HK-2 (cell line): ENCODE results near the gene METRN.
A peak's percentile ranks its signal among the peaks of the same experiment; 100 is the strongest.
"Not testable (repeated sequence)": the region's sequence is repeated elsewhere in the genome, so short reads cannot be mapped to it uniquely, and the experiment has no call there.

ENCODE experiments used
- DNase-seq: peaks from one replicate; pipeline ENCODE4 v3.0.0-alpha.2; 2018; ENCODE audit not compliant: unreplicated experiment

METRN gene

GRCh38 chr16:734981-735881, 20.3 kb downstream of the METRN start:
- no peak for DNase-seq

GRCh38 chr16:735982-736453, 21.1 kb downstream of the METRN start:
- DNase-seq, result no peak

DNA sequence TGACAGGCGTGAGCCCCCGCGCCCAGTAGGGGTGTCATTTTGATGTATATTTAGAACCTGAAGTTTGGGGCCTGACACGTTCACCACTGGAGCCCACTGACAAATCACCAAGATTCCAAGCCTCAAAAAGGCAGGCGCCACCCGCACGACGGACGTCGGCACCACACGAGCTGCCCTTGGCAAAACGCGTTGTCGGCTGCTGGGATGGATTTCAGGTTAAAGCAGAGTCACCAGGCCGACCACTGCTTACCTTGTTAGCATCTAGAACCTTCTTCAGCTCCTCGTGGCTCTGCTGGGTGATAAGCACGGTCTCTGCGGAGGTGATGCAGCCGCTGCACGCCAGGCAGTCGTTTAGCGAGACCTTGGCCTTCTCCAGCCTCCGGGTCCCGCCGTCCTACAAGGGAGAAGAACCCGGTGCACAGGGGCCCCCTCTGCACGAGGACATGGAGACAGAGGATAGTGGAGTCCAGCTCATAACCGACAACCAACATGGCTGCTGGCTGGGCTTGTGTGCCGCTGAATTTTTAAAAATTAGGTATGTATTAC, 22.1 kb downstream of the METRN start:
- no peak for DNase-seq

- DNase-seq, result no peak
Observed at GRCh38 chr16:739560-740458, 24.9 kb downstream of the METRN start.

DNA sequence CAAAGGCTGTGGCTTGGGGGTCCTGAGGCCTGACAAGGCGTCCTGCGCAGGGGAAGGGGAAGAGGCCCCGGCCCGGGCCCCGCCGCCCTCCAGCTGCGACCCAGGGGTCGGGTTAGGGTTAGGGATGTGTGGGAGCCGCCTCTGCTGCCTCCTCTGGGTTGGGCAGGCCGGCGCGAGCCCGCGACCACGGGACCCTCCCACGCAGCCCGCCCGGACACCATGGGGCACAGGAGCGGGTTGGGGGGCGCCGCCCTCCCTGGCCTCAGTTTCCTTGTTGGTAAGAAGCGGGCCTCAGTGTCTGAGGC, 25.5 kb downstream of the METRN start:
- DNase-seq, result no peak

GRCh38 chr16:740764-741505, 26.0 kb downstream of the METRN start, which contains the start of gene CIAO3:
TSS of gene CIAO3 (minus strand) at chr16:740997. CDS start at chr16:740985, 12 bp downstream.
- DNase-seq, result peak; percentile 87

DNA sequence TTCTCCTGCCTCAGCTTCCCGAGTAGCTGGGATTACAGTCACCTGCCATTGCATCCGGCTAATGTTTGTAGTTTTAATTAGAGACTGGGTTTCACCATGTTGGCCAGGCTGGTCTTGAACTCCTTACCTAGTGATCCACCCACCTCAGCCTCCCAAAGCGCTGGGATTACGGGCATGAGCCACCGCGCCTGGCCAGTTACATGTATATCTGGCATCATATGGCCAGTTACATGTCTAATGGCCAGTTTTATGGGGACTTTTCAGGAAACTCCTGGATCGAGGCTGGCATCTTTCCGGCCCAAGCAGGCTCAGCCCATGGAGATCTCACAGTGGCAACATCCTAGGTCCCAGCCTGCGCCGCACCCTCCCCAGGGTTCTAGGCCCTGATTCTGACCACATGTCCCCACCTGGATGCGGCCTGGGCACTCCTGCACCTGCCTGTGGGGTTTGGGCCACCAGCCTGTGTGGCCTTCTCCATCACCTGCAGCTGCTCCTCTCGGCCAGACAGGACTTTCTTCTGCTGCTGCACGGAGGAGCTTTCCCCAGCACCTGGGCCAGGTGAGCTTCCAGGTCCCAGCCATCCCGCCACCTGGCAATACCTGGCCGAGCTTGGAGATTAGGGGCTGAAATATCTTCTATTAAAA, 27.2 kb downstream of the METRN start:
- DNase-seq, result no peak

- not testable (repeated sequence) for DNase-seq
Observed at GRCh38 chr16:742894-743293, 28.0 kb downstream of the METRN start.

DNA sequence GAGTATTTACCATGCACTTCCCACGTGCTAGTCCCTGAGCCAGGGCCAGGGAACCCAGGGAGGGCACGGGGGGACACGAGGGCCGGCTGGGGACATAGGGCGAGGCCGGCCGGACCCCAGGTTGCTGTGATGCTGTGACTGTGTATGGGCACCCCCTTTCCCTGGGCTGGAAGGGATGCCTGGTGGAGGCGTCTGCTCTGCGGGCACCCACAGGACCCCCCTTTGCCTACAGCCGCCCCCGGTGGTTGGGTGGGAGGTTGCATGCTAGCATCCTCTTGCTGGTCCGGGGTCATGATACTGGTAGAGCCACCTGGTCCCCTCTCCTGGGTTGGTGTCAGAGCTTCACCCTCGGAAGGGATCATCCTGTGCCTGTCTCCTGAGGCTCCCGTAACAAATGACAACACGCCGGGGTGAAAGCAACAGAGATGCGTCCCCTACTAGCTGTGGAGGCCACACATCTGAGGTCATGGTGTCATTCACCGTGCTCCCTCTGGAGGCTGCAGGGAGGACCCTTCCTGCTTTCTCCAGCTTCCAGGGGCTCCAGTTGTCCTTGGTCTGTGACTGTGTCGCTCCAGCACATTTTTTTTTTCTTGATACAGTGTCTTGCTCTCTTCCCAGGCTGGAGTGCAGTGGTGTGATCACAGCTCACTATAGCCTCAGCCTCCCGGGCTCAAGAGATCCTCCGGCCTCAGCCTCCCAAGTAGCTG, 29.0 kb downstream of the METRN start:
- DNase-seq, result no peak

DNA sequence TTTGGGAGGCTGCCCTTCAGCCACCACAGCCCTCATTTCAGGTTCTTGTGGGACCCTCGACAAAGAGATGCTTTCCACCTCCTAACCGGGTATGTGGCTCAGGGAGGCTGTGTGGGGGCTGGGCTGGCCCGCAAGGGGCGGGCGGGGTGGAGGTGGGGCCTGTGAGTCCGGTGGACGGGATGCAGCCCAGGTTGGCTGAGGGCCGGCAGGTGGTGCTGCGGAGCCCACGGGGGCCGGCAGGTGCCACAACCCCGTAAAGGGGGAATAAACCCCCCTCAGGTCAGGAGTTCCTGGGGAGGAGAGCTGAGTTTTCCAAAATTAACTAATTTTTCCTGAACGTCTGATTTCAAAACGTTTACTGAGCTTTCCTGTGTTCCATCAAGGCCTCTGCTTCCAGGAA, 30.8 kb downstream of the METRN start:
- DNase-seq, result no peak

DNA sequence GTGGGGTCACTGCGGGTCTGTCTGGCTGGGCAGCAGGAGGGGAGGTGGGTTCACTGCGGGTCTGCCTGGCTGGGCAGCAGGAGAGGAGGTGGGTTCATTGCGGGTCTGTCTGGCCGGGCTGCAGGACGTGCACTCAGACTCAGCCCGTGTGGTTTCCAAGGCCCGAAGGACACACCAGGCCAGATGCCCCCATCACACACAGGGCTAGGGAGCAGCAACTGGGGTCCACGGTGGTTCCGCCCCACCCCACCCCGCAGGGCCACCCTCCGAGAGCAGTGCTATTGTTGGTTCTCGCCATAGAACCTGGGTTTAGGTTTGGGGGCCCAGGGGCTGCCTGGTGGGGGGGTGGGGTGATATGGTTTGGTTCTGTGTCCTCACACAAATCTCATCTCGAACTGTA, 31.7 kb downstream of the METRN start:
- no peak for DNase-seq

DNA sequence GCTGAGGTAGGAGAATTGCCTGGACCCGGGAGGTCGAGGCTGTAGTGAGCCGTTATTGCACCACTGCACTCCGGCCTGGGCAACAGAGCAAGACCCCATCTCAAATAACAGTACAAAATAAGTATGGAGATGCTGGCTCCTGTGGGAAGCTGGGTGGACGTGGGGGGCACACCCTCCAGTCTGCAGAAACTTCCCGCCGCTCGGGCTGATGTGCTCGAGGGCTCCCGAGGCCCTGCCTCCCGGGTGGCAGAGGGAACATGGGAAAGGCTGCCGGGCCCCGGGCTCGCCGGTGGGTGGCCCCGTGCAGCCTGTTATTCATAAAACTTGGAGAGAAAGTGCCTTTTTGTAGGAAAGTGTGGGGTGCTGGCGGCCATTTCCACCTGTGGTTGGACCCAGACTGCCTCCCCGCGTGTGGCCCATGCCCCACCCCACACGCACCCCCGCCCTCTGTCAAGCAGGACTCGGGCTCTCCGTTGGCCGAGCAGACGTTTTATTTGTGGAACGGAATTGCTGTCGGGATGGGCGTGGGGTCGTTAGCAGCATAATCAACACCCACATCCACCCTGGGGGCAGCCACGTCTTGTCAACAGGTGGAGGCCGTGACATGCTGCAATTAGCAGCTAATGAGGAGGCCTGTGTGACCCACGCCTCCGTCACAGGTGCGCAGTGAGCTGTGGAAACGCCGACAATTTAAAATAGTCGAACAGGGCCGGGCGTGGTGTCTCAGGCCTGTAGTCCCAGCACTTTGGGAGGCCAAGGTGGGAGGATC, 33.2 kb downstream of the METRN start:
- no peak for DNase-seq

DNA sequence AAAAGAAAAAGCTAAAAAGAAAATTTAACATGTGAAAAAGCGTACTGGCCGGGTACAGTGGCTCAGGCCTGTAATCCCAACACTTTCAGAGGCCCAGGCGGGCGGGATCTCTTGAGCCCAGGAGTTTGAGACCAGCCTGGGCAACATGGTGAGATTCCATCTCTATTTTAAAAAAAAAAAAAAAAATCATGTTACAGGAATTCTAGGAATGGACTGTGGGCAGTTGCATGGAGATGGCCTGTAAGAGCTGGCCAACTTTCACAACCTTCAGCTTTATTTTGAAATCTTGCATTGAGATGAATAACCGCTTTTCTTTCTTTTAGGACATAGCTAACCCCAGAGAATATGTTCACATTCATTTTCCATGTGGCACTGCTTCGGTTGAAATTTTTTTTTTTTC, 34.1 kb downstream of the METRN start:
- DNase-seq, result no peak

DNA sequence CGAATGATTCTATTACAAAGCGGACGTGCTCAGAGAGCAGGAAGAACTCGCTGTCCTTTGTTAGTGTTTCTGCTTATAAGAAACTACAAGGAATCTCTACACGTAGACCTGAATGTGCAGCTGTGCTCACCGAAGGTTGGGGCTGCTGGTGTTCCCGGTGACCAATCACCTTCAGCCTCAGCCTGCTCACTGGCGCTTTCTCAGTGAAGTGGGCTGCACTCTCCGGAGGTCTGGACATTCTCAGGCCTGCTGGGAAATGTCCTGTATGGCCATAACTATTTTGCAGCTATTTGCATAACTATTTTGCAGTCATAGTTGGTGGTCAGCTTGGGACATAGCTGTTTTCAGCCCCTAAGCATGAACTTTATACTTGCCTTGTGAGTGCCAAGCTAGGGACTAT, 35.6 kb downstream of the METRN start:
- no peak for DNase-seq

DNA sequence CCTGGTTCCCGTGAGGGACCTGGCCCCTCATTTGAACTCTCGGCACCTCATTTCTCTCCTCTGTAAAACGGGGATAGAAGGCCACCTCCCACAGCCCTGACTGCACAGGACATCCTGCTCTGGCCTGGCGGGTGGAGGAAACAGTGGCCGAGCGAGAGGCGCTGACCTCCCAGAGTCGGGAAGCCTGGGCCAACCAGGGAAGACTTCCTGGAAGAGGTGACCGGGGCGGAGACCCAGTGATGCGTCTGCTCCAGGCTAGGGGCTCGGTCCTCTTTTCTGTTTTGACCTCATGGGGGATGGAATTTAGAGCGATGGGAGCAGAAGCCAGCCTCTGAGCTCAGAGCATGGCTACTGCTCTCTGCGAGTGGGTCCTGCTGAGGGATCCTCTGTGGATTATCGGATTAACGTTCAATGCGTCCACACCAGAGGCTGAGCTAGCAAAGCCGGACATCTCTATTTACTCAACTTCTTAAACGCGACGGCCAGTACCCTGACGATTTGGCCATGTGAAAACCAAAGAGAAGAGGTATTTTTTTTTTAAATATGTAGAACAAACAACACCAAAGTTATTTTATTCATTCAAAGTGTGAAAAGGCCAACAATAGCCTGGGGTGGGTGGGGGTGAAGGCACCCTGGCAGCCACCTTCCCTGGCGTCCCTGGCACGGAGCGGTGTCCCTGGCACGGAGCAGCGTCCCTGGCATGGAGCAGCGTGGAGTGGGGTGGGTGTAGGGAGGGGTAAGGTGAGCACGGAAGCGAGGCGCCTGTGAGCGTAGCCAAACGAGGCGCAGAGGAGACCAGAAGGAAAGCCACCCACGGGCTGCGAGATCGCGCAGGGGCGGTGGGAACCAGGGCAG, 36.5 kb downstream of the METRN start:
- no peak for DNase-seq

GRCh38 chr16:752007-752312, 37.0 kb downstream of the METRN start:
- no peak for DNase-seq

GRCh38 chr16:754121-754607, 39.2 kb downstream of the METRN start:
- DNase-seq, result not testable (repeated sequence)

DNA sequence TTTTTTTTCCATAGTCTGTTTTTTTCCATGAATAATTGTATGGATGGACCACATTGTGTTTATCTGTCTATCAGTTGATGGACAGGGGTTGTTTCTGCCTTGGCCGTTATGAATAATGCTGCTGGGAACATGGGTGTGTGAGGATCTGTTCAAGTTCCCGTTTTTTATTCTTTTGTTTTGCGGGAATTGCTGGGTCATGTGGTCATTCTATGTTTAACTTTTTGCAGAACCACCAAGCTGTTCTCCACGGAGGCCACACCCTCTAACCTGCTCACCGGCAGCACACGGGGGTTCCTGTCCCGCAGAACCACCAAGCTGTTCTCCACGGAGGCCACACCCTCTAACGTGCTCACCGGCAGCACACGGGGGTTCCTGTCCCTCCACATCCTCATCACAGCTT, 39.7 kb downstream of the METRN start:
- no peak for DNase-seq

DNA sequence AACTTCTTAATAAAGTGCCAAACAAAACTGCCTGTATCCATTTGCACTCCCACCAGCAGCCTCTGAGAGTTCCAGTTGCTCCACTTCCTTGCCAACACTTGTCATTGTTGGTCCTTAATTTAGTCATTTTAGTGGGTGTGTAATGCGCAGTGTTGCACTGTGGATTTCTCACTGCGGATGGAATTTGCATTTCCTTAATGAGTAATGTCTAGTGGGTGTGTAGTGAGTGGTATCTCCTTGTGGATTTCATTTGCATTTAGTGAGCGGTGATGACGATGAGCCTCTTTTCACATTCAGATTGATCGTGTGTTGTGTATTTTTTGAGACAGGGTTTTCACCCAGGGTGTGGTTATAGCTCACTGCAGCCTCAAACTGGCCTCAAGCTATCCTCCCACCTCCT, 41.5 kb downstream of the METRN start:
- no peak for DNase-seq
